Calu3 (cell line): ENCODE measurements around the gene WASF1. TPM values are rescaled to one million over a fixed set of nuclear protein-coding genes. Genes with fewer than 3 reads are reported as not detected.

Experiments used
- BruUV-seq: library from RNA; stranded (reverse); fragments of 400-500 nt; replicated peaks from 2 replicates; lab custom pipeline; 2021; lab: Mats Ljungman, UMichigan
- CTCF ChIA-PET: fragments of 300-600 bp; sonication (Branson Sonifier 250); formaldehyde crosslinking; loops from one replicate; lab custom pipeline; 2022; ENCODE audit warnings: antibody characterized with exemption; lab: Charles Lee
- DNase-seq: peaks from one replicate; pipeline ENCODE4 v3.0.0; 2022
- H3K27ac Mint-ChIP-seq: one replicate; pipeline ENCODE4 v1.8.0; 2022; ENCODE audit warnings: mixed read lengths; ENCODE audit not compliant: unreplicated experiment
- H3K27me3 Mint-ChIP-seq: one replicate; pipeline ENCODE4 v1.8.0; 2022; ENCODE audit warnings: mixed read lengths; ENCODE audit not compliant: unreplicated experiment
- H3K36me3 Mint-ChIP-seq: one replicate; pipeline ENCODE4 v1.8.0; 2022; ENCODE audit warnings: mild to moderate bottlenecking, moderate library complexity, mixed read lengths; ENCODE audit not compliant: insufficient read depth, unreplicated experiment
- H3K4me1 Mint-ChIP-seq: one replicate; pipeline ENCODE4 v1.8.0; 2022; ENCODE audit warnings: mild to moderate bottlenecking, low read depth, mixed read lengths; ENCODE audit not compliant: unreplicated experiment
- H3K4me3 Mint-ChIP-seq: one replicate; pipeline ENCODE4 v1.8.0; 2022; ENCODE audit warnings: mild to moderate bottlenecking, low read depth, moderate library complexity, mixed read lengths; ENCODE audit not compliant: unreplicated experiment
- H3K9me3 Mint-ChIP-seq: one replicate; pipeline ENCODE4 v1.8.0; 2022; ENCODE audit warnings: low read depth, mixed read lengths; ENCODE audit not compliant: unreplicated experiment
- intact Hi-C: fragments of 100-400 bp; cut with micrococcal nuclease; formaldehyde crosslinking; loops from one replicate; pipeline ENCODE4 v1.10.0; 2022; ENCODE audit not compliant: unreplicated experiment
- total RNA-seq: library from RNA; stranded (reverse); gene quantifications from 2 replicates; pipeline ENCODE4 v1.2.3, GENCODE V29; 2022
- TF ChIP-seq, protein P1 (sequence below): fragments of 200-600 bp; IDR thresholded peaks from one replicate; pipeline ENCODE4 v1.8.0; 2022; ENCODE audit warnings: antibody characterized with exemption; ENCODE audit not compliant: unreplicated experiment

WASF1 gene
- total RNA-seq, 1 experiment from 2014 or later = 12.7 TPM

DNA sequence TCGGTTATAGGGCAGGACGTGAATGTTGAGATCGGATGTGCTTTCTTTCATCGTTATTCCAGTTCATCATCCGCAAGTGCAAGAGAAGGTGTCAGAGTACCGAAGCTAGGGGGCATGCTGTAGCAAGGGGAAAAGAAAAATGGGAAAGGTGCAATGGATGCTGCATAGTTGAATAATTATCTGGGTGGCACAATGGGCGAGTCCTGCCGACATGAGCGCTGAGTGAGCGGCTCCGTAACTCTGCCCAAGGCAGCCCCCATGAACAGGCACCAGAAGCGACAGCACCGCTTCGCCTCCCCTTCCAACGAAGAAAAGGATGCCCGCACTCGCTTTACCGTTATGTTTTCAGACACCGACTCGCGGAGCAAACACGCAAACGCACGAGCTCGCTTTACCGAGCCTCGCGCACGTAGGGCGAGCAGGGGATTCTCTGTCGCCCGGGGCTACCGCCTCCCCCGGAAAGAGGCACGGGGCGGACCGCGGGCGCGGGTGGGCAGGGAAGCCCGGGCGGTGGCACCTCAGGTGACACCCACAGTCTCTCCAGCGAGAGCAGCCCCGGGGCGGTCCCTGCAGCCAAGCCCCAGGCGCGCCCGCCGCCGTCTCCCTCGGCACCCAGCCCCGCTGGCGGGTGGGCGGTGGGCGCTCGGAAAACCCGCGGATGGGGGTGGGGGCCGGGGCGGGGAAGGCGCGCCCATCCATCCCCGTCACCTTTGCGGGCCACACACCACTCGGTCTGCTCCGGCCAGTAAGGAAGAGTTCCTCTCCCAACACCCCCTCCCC, 654 bp downstream of the WASF1 start:
- Mint-ChIP-seq H3K27me3 (no peaks in the 10 kb centered on the region), H3K9me3 (no peaks in the 10 kb centered on the region), H3K36me3 (no peaks in the 10 kb centered on the region), H3K4me1 (no peaks in the 10 kb centered on the region), H3K27ac (no peak overlapping the region), H3K4me3 (no peak overlapping the region)
- DNase-seq = peak; percentile 40
- CTCF ChIA-PET = interaction anchor here (0.6 to 2.0 kb wide), 6 partner anchors 47 to 1422 kb away, joined by 3 to 7 read pairs (median 4); no protein-coding TSS in a partner anchor
- TF ChIP-seq, protein P1, sequence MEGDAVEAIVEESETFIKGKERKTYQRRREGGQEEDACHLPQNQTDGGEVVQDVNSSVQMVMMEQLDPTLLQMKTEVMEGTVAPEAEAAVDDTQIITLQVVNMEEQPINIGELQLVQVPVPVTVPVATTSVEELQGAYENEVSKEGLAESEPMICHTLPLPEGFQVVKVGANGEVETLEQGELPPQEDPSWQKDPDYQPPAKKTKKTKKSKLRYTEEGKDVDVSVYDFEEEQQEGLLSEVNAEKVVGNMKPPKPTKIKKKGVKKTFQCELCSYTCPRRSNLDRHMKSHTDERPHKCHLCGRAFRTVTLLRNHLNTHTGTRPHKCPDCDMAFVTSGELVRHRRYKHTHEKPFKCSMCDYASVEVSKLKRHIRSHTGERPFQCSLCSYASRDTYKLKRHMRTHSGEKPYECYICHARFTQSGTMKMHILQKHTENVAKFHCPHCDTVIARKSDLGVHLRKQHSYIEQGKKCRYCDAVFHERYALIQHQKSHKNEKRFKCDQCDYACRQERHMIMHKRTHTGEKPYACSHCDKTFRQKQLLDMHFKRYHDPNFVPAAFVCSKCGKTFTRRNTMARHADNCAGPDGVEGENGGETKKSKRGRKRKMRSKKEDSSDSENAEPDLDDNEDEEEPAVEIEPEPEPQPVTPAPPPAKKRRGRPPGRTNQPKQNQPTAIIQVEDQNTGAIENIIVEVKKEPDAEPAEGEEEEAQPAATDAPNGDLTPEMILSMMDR = no peak
- intact Hi-C loops = loop anchor here (1.0 to 2.0 kb wide), 2 partner anchors 181 to 212 kb away; no protein-coding TSS in a partner anchor
- no TSS peak for BruUV-seq

DNA sequence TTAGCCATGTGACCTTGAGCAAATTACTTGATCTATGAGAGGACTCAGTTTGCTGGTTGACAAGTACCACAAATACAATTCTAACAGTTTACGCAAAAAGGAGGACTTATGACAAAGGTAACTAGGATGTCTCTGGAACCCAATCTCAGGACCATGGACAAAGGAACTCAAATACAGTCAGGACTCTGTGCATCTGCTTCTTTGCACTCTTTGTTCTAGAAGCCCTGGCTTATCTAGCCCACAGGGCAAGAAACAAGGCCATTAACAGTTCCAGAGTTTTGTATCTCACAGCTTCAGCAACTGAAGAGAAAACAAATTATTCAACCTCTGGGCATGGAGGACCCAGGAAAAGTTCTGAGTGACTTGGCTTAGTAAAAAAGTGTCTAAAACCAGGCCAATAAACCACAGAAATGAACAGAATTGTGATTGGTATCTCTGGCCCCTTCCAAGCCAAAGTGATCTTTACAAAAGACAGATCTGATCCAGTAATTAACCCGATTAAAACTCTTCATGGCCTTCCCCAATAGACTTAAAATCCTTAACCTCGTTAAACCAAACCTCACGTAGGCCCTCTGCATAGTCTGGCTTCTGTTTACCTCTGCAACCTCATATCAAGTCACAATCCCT, 5.9 kb downstream of the WASF1 start:
- Mint-ChIP-seq H3K4me3 (no peak overlapping the region), H3K27me3 (no peaks in the 10 kb centered on the region), H3K36me3 (no peaks in the 10 kb centered on the region), H3K27ac (no peak overlapping the region), H3K9me3 (no peaks in the 10 kb centered on the region), H3K4me1 (no peaks in the 10 kb centered on the region)
- no TSS peak for BruUV-seq
- intact Hi-C loops = no loop called here
- DNase-seq = no peak
- CTCF ChIA-PET = no interaction called here
- TF ChIP-seq, protein P1 = no peak

DNA sequence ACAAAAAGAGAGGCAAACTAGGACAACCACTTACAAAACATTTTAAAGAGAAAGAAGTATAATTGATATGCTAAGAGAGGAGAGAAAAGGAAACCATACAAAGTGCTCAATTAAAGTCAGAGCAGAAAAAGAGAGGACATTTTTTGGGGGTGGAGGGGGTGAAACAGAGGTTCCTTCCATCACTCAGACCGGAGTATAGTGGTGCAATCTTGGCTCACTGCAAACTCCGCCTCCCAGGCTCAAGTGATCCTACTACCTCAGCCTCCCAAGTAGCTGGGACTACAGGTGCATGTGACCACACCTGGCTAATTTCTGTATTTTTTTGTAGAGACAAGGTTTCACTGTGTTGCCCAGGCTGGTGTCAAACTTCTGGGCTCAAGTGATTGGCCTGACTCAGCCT, 9.4 kb downstream of the WASF1 start:
- no peaks in the 10 kb centered on the region for H3K4me1 Mint-ChIP-seq
- no peak for DNase-seq
- H3K36me3 Mint-ChIP-seq = no peaks in the 10 kb centered on the region
- no TSS peak for BruUV-seq
- TF ChIP-seq, protein P1 = no peak
- no peak overlapping the region for H3K27ac Mint-ChIP-seq
- H3K9me3 Mint-ChIP-seq = no peaks in the 10 kb centered on the region
- intact Hi-C loops = no loop called here
- no peak overlapping the region for H3K4me3 Mint-ChIP-seq
- no peaks in the 10 kb centered on the region for H3K27me3 Mint-ChIP-seq
- CTCF ChIA-PET = interaction anchor here (1.1 kb wide), 1 partner anchor 73 kb away, joined by 3 read pairs; no protein-coding TSS in a partner anchor

DNA sequence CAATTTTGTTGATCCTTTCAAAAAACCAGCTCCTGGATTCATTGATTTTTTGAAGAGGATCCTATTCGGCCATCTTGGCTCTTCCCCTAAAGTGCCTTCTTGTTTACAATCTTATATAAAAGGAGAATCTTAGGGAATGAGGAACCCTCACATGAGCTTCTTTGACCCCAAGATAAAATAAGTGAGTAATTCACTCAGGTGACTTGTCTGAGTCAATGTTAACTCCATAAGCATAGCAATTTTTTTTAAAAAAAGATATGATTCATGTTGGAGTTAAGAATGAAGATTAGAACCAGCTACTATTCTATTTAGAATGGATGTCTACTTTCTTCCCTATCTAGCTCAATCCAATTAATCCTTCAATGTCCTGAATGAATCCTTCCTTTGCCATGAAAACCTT, 21.0 kb downstream of the WASF1 start:
- H3K27me3 Mint-ChIP-seq = no peaks in the 10 kb centered on the region
- CTCF ChIA-PET = no interaction called here
- no peaks in the 10 kb centered on the region for H3K4me1 Mint-ChIP-seq
- H3K9me3 Mint-ChIP-seq = no peaks in the 10 kb centered on the region
- no peak overlapping the region for H3K4me3 Mint-ChIP-seq
- no TSS peak for BruUV-seq
- TF ChIP-seq, protein P1 = no peak
- intact Hi-C loops = no loop called here
- H3K36me3 Mint-ChIP-seq = no peaks in the 10 kb centered on the region
- DNase-seq = no peak
- no peak overlapping the region for H3K27ac Mint-ChIP-seq
